ENCODE data around the gene EIF4E1B.

EIF4E1B gene

GRCh38 chr5:176606875-176607274, 23.6 kb upstream of the EIF4E1B start:
- no peak for DNase-seq

GRCh38 chr5:176608142-176608705, 22.3 kb upstream of the EIF4E1B start:
- no peak for DNase-seq

- no peak for DNase-seq
These were observed 21.3 kb upstream of the EIF4E1B start for GRCh38 chr5:176608937-176609723.

GRCh38 chr5:176609724-176610434, 20.6 kb upstream of the EIF4E1B start, which contains the start of gene GPRIN1:
GPRIN1 (minus strand) TSS chr5:176610156; CDS start chr5:176599834, 10,322 bp downstream.
- DNase-seq: peak; percentile 55

GRCh38 chr5:176610435-176610773, 20.1 kb upstream of the EIF4E1B start:
- no peak for DNase-seq

- DNase-seq: peak; percentile 65
These were observed 19.0 kb upstream of the EIF4E1B start for GRCh38 chr5:176611435-176611834.

GRCh38 chr5:176612008-176612407, 18.5 kb upstream of the EIF4E1B start:
- no peak for DNase-seq

GRCh38 chr5:176612855-176613254, 17.6 kb upstream of the EIF4E1B start:
- no peak for DNase-seq

GRCh38 chr5:176614805-176615478, 15.5 kb upstream of the EIF4E1B start:
- no peak for DNase-seq

- DNase-seq: no peak
These were observed 14.0 kb upstream of the EIF4E1B start for GRCh38 chr5:176616511-176616910.

GRCh38 chr5:176618783-176619182, 11.7 kb upstream of the EIF4E1B start:
- no peak for DNase-seq

- peak; percentile 50 for DNase-seq
These were observed 11.3 kb upstream of the EIF4E1B start for GRCh38 chr5:176619203-176619568.

- no peak for DNase-seq
These were observed 10.7 kb upstream of the EIF4E1B start for GRCh38 chr5:176619569-176620332.

- no peak for DNase-seq
These were observed 10.0 kb upstream of the EIF4E1B start for GRCh38 chr5:176620333-176620981.

GRCh38 chr5:176621661-176622079, 8.8 kb upstream of the EIF4E1B start:
- no peak for DNase-seq

- DNase-seq: no peak
These were observed 6.3 kb upstream of the EIF4E1B start for GRCh38 chr5:176624142-176624541.

- no peak for DNase-seq
These were observed 5.5 kb upstream of the EIF4E1B start for GRCh38 chr5:176624938-176625337.

- DNase-seq: no peak
These were observed 5.0 kb upstream of the EIF4E1B start for GRCh38 chr5:176625512-176625911.

- no peak for DNase-seq
These were observed 4.3 kb upstream of the EIF4E1B start for GRCh38 chr5:176625966-176626875.

GRCh38 chr5:176626876-176627236, 3.6 kb upstream of the EIF4E1B start:
- no peak for DNase-seq

GRCh38 chr5:176627582-176627981, 2.9 kb upstream of the EIF4E1B start:
- no peak for DNase-seq
